NCI-H1436 (cell line): ENCODE results near the gene CNOT11.
"Not testable (repeated sequence)": the region's sequence is repeated elsewhere in the genome, so short reads cannot be mapped to it uniquely, and the experiment has no call there.

Experiments used
- DNase-seq: peaks from one replicate; lab custom pipeline; 2025; lab: John Stamatoyannopoulos, UW

CNOT11 gene

DNA sequence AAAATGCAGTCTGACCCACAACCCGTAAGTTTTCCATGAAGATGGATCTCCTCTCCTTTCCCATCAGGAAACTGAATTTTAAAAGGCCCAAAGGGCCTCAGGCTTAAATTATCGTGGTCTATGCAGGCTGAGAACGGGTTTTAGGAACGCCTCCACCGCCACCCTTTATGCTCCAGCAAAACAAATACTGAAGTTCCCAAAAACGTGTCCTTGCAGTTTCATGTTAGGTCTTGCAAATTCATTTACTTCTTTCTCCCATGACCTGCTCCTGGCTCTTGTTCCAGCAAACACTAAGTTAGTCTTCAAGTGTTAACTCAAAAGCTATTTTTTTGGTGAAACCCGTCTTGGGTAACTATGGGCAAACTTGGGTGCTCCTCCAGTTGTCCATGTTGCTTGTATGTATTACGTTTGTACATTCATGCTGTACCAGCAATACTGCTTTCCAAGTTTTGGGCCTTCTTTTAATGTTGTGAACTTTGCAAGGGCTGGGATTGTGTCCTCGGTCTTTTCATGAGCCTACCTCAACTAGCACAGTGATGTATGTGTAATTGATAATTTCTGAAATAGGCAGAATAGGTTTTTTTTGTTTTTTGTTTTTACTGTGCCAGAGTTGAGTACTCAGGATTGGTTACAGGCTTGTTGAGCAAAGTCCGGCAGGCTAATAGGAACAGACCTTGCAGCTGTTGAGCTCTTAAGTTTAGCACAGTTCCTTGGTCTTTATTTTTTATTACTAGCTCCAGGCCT is 57.6 kb downstream of the CNOT11 start:
- DNase-seq = no peak

DNA sequence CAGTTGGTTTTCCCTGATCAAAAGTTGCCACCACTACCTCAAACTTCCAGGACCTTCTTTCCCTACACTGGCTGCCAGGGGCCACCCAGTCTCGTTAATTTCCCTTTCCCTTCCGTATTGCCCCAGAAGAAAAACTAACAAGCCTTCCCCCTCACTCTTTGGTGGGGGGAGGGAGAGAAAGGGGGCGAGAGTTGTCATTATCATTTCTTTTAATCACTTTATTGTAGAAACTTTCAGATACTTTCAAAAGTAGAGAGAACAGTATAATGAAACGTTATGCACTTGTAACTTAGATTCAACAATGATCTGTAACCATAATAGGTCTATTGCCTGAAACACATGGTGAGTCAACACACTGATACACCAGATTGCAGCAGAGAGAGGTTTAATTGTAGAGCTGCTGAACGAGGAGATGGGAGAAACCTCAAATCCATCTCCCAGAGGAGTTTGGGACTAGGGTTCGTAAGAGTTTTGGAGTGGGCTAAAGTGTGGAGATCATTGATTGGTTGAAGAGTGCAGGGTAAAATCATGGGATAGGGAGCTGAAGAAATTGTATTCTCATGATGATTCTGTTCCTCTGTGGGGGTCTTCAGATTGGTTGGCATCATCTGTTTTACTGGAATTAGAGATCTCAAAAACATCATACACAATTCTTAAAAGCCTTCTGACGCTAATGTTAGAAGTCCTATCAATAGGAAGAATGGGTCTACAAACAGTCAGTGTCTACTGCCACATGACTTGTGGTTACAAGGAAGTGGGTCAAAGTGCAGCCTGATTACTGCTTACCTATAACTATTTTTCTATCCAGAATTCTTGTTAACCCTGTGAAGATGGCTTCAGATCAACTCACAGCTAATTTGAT is 58.4 kb downstream of the CNOT11 start:
- DNase-seq = no peak

DNA sequence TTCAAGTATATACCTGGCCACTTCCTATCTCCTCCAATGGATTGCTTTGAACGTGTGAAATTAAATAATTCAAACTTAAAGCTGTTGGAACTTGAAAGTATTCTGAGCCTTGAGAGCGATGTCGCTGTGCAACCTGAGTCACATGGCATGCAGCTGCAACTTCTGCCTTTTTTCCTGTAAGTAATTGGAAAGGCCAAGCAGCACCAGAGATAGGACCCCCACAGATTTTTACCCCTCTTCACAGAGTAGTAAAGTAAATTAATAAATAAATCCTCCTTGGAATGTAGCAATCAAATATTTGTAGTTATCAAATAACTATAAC is 59.0 kb downstream of the CNOT11 start:
- DNase-seq = no peak

DNA sequence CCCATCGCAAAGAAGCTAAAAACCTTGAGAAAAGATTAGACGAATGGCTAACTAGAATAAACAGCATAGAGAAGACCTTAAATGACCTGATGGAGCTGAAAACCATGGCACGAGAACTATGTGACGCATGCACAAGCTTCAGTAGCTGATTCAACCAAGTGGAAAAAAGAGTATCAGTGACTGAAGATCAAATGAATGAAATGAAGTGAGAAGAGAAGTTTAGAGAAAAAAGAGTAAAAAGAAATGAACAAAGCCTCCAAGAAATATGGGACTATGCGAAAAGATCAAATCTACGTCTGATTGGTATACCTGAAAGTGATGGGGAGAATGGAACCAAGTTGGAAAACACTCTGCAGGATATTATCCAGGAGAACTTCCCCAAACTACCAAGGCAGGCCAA is 63.9 kb downstream of the CNOT11 start:
- not testable (repeated sequence) for DNase-seq
